HG03354 (cell line): ENCODE data around the gene CPM.

Experiments
- ATAC-seq: cut with Tn5 transposase; IDR thresholded peaks from one replicate; pipeline ENCODE4 v1.9.1; 2021; ENCODE audit warnings: mild to moderate bottlenecking; ENCODE audit not compliant: unreplicated experiment, poor library complexity, severe bottlenecking

The CPM gene

DNA sequence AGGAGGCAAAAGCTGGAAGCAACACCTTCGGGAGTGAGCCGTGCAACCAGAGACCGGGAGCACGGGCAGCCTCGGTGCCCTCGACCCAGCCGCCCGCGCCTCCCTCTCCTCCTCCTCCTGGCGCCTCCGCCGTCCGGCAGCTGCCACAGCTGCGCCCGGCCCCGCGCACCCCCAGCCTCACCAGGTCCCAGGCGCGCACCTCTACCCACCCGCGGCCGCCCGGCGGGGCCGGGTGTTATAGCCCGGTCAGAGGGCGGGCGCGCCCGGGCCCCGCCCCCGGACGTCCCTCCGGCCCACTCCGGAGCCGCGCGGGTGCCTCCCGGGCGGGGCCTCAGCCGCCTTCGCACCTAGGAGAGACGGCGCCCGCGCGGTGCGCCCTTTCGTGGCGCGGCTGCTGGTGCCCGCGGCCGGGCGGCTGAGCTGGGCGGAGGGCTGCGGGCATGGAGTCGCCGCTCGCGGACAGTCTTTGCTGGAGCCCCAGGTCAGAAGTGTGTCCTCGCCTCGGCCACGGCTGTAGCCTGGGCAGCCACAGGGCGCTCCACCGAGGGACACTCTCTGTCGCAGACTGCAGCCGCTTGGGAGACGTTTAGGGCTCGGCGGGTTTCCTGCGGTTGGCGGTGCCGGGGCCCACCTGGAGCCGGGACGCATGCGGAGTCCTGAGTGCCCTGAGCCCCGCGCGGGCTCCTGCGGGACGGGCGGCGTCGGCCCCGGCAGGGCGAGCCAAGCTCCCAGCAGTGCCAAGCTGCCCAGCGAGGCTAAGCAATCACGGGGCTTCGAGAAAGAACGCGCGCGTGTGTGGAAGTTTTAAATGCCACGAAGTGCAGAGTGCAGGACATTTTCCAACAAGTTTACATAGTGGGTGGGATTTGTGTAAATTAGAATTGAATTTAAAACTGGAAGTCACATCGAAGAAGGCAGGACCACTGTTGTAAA lies at the start of gene CPM:
TSS of gene CPM (minus strand) at position 211 of the 933 bp plus-strand sequence. CDS start 334 bp downstream, outside the sequence.
- peak; percentile 95 for ATAC-seq

DNA sequence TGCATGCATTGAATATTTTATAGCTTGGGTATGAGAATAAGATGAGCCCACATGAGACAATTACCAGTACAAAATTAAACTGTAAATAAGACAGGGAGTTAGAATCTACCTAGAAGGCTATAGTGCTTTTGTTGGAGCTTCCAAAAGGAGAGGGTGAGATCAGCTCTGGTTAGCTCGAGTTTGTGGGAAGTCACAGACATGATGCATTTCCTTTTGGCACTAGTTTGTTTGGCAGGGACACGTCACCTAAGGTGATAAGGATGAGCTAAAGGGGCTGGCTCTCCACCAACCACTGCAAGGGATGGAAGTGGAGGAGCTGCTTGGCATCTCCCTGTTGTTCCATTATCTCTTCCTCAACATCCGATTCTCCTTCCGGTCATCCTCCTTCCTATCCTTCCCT lies 48.5 kb upstream of the CPM start:
- ATAC-seq = no peak

DNA sequence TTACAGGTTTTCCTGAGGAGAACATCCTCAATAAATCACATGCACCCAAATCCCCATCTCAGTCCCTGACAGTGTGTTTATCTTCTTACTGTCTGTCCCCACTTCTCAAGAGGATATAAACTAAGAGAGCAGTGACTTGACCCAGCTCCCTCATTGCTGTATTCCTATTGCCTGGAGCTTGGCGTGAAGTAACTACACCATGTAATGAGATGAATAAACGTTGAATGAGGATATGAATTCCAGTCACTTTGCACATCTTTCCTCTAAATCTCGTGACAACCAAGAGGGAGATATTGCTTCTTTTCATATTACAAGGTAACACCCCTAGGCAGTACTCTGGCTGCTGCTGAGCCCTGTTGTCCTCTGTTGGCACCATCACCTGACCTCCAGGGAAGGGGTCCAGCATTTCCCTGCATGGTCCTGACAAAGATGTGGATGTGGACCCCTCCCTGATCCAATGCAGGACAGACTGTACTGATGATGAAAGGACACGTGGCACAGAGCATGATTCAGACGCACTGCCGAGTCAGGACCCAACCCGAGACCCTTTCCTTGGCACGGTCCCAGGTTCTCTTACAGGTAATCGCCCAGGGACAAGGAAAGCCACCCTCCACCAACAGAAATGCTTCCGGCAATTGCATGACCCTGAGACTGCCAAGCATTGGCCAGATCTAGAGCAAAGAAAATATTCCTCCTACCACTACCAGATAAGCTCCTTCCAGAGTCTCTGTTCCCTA lies 47.7 kb upstream of the CPM start:
- no peak for ATAC-seq

DNA sequence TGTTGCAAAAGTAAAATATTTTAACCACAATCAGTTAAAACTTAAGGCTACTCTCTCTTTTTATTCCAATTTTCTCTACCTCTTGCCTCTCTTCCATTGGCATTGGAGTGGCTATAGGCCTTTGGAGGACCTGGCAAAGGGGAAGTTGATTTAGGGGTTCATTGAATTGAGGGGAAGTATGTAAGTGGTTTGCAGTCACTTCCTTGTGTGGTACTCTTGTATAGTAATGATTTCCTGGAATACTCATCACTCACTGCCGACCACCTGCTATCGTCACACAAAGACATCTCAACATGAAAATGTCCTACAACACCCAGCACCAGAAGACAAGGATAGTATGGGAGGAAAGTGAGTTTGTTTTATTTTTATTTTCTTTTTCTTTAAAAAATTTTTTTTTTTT lies 45.7 kb upstream of the CPM start:
- ATAC-seq = no peak

DNA sequence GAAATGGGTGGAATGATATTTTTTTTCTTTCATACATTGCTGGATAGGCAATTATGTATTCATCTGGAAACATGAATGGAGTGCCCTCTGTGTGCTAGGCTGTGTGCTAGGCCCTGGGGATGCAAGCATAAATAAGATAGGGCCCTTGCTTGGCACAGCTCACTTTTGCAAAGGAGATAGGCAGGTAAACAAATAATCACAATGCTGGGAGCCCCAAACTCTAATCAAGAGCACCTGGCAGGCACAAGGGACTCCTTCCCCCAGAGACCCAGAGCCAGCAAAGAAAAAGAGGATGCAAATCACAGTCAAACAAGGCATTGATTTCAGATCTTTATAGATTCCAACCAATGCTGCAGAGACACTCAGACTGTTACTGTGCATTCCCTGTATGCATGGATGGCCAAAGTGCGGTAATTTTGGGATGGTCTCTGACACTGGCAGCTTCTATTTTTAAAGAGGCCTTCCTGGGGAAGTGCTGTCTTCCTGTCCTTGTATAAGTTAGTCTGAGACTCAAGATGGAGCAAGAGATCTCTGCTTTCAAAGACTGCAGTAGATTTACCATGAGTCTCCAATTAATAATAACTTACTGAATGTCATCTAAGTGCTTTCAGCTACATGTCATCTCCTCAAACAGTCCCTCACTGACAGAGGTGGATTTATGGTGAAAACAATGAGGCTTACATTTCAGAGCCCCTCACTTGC lies 45.1 kb upstream of the CPM start:
- no peak for ATAC-seq

DNA sequence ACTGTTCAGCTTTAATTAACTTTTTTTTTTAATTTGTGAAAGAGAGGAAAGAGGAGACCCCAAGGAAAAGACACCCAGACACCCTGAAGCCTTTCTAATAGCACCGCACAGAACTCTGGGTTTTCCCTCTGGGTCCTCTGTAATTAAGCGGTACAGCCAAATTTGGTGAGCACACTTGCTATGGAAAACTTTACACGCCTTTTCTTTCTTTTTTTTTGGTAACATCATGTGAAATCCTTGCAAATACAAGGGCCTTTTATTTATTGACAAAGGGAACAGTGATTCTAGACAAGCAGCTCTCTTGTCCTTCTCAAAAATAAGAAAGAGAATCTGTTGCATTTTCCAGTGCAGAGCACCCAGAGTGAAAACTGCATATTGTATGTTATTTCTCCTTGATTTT lies 44.4 kb upstream of the CPM start:
- no peak for ATAC-seq

DNA sequence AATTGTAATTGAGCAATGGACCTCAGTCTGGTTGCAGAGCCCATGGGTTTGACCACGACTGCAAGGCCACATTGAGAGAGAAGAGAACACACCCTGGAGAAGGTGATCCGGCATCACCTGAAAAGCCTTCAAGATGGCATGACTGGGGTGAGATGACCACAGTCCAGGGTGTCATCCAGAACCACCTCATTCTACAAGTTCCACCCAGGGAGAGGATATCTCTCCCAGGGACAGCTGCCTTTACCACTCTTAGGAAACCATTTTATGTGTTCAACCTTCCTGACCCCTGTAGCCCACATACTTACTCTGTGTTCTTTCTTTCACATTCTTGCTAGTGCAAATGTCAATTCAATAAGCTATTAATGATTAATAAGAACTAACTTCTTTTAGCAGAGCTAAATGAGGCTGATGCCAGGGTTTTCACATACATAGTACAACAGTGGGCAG lies 43.4 kb upstream of the CPM start:
- peak; percentile 79 for ATAC-seq

DNA sequence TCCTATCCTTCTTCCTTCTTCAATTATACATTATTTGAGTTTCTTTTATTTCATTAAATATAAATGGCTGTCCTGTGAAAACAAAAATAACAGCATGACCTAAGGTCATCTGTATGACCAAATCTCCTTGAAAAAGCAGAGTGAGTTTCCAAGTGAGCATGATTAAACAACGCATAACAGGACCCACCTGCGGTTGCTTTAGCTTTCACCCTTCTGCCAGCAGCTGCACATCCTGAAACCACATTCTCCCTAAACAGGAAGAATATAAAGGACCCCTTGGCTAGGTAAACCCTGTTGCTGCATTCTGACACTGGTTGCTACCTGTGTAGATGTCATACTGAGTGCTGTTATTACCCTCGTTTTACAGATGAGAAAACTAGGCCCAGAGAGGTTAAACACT lies 42.8 kb upstream of the CPM start:
- ATAC-seq = peak; percentile 34

DNA sequence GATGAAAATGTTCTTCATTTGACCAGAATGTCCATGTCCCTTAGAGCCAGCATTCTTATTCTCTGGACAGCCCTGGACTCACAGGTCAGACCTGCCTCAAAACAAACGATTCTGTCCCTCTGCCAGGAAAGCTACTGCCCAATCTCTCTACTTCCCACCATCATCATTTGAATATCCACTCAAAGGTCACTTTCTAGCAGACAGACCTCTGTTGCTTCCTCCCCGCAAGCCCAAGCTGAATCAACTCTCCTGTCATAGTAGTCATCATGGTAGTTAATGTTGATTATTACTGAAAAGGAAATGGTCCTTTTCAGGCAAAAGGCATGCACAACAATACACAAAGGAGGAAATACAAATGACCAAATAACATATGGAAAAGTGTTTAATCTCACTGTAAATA lies 39.6 kb upstream of the CPM start:
- no peak for ATAC-seq

DNA sequence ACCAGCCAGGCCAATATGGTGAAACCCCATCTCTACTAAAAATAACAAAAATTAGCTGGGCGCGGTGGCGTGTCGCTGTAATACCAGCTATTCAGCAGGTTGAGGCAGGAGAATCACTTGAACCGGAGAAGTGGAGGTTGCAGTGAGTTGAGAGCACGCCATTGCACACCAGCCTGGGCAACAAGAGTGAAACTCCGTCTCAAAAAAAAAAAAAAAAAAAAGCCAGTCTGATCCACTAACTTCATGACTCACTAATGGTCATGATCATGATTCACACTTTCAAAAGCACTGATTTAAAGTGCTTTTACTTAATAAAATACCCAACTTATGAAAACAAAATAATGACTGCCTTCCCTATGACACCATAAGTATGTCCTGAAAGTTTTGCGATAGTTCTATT lies 38.4 kb upstream of the CPM start:
- ATAC-seq = no peak

DNA sequence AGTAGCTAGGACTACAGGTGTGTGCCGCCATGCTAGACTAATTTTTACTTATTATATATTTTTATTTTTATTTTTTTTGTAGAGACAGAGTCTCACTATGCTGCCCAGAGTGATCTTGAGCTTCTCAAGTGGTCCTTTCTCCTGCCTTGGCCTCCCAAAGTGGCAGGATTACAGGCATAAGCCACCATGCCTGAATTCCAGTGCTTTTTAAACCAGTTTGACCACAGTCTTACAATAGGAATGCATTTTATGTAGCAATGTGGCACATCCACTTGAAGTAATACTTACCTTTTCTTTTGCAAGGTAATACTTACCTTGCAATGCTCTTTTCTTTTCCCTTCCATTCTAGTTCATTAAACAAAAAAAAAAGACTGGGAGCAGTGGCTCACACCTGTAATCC lies 38.0 kb upstream of the CPM start:
- ATAC-seq = no peak

DNA sequence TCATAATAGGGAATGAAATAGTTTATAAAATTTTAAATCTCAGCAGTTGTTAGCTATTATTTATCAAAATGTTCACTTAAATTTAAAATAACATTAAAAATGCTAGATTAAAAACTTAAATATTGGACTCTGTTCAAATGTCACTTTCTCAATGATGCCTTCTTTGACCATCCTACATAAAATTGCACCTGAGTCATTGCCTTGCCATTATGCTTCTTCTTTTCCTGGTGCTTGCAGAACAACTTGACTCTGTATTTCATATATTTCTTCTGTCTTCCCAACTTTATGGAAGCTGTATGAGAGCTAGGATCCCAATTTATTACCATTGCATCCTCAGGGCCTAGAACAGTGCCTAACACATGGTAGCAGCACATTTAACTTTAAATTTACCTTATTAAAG lies 37.3 kb upstream of the CPM start:
- no peak for ATAC-seq

DNA sequence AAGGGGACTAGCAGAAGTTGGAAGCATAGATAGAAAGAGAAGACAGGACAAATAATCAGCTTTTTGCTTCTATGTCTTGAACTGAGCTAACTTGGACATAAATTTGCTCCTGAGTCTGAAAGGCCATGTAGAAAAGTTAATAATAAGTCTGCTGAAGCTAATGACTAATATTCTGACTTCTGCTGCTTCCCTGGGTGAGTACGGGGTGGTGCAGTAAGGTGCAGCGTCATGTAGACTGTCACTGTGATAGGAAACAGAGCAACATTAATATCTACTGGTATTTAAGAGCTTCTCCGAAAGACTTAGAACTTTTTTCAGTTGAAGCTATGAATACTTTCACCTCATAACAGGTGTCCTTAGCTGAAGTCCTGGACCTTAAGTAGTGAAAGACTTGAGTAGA lies 34.1 kb upstream of the CPM start:
- ATAC-seq = peak; percentile 88

DNA sequence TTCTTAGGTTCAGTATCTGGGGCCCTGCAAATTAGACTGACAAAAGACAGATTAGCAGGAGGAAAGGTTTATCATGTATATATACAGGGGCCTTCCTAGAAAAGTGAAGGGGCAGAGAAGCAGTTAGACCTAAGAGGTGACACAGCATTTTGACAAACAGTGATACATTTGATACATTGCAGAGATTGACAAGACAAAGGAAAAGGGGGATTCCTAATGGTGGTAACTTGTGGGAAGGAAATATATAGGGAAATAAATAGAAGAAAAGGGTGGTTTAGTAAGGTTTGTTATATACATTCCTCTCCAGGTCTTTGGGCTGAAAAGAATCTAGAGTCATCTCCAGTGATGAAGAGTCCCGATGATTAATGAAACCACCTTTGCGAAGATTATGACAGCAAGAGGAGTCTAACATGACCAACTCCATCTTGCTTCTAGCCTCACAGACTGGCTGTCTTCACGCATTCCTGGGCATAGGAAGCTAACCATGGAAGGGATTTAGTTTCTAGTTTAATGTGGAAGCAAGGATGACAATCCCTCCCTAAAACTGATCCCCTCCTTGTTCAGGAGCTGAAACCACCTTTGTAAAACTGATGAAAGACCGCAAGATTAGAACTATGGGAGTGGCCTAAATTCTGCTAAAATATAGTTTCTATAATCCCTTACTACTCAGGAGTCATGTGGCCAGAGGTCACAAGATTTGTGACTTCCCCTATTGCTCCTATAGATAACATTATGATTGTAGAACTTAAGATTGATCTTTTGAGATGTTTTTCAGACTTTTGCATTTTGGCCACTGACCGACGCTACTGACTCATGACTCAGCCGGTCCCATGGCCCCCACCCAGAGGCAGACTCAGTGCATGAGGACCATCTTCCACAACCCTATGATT lies 31.1 kb upstream of the CPM start:
- ATAC-seq = no peak

DNA sequence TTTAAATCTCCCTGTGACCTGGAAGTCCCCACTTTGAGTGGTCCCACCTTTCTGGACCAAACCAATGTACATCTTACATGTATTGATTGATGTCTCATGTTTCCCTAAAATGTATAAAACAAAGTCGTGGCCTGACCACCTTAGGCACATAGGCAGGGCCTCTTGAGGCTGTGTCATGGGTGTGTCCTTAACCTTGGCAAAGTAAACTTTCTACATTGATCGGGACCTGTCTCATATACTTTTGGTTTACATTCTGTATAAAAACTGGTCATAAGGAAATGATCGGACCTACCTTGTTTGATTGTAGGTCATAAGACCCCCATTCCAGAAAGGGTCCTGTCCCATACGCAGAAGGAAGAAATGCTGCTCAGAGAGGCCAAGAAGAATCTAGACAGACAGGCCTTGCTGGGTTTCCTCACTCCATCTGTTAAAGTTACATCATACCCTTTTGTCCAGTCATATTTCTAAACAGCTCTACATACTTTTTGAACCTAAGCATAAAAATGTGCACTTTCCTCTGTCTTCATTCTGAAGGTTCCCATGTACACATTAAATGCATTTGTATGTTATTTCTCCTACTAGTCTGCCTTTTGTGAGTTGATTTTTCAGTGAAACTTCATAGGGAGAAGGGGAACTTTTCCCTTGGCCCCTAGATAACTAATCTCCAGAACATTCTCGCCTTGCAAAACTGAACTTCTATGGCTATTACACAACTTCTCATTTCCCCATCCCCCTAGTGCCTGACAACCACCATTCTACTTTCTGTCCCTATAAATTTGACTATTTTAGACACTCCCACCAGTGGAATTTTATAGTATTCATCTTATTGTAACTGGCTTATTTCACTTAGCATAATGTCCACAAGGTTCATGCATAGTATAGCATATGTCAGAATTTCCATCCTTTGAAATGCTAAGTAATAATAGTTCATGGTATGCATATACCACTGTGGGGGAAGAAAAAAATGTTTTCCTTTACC lies 30.2 kb upstream of the CPM start:
- ATAC-seq = no peak

DNA sequence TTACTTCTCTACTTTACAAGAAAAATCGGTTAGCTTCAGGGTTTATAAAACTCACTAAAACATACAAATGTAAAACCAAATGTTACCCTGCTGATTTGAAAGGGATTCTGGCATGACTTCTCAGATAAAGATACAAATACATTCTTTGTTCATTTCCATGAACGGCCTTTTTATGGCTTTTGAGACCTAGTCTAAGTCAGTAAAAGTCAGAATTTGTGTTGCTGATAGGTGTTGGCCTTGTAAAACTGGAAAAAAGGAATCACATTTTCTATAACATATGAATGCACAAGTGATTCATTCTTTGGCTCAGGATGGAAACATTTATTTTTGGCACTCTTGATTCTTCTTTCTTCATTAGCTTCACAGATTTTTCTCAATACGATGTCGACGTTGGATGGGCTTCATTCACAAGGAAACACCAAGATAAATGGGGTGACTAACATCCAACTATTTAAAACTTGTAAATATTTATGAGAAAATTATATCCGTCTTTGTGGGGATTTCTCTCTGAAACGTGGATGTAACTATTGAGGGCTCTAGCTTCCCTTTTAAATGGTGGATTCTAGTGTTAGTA lies 27.0 kb upstream of the CPM start:
- no peak for ATAC-seq

DNA sequence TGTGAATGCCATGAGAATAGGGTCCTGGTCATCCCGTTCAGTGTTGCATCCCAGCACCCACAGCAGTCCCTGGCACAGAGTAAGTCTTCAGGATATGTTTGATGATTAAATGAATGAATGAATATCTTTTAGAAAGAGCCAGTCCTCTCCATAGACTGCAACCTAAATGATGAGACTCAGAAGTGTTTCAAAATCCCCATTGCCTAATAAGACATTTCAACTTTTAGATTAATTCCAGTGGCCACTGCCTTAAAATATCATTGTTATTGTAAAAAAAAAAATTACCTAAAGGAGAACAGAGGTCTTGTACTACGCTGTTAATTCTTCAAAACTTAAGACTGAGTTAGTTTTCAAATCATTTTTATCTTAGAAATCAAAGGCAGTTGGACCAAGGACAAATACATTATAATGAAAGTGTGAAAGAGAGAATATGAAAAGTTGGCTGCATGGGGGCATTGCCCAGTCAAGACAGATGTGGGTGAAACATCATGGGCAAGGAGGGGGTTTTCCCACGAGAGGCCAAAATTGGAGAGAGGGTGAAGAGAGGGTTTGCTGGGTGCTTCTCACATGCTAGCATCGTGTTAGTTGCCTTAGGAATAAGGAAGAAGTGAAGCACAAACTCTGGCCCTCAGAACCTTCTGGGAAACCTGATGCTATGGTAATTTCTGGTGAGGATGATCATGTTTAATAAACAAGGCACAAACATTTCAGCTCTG lies 26.3 kb upstream of the CPM start:
- no peak for ATAC-seq
